Fibroblast of skin of right quadriceps (primary cell): ENCODE results near the gene KCTD19.

Experiments
- DNase-seq: peaks from one replicate; pipeline ENCODE4 v3.0.0-alpha.2; 2013

The KCTD19 gene

GRCh38 chr16:67282447-67282805 is 44.1 kb downstream of the KCTD19 start:
- no peak for DNase-seq

- no peak for DNase-seq
These were observed 44.8 kb downstream of the KCTD19 start for GRCh38 chr16:67281536-67282446.

- DNase-seq, result no peak
These were observed 46.2 kb downstream of the KCTD19 start for GRCh38 chr16:67280090-67281015.

- DNase-seq, result peak; percentile 78
These were observed 47.0 kb downstream of the KCTD19 start, which contains the start of gene PLEKHG4 for GRCh38 chr16:67279296-67280089. TSS of gene PLEKHG4 (plus strand) at chr16:67279532. CDS start at chr16:67280045, 513 bp downstream.

GRCh38 chr16:67278773-67279295 is 47.7 kb downstream of the KCTD19 start:
- DNase-seq, result peak; percentile 28

GRCh38 chr16:67277999-67278772 is 48.4 kb downstream of the KCTD19 start:
- DNase-seq, result peak; percentile 88

- DNase-seq, result peak; percentile 99
These were observed 49.1 kb downstream of the KCTD19 start for GRCh38 chr16:67277294-67277998.

- DNase-seq, result no peak
These were observed 51.2 kb downstream of the KCTD19 start for GRCh38 chr16:67275321-67275720.

- DNase-seq, result no peak
These were observed 55.1 kb downstream of the KCTD19 start for GRCh38 chr16:67271446-67271845.

- DNase-seq, result no peak
These were observed 55.6 kb downstream of the KCTD19 start for GRCh38 chr16:67270931-67271338.

- peak; percentile 72 for DNase-seq
These were observed 56.8 kb downstream of the KCTD19 start for GRCh38 chr16:67269766-67270165.

GRCh38 chr16:67268136-67268579 is 58.4 kb downstream of the KCTD19 start:
- peak; percentile 80 for DNase-seq

- DNase-seq, result no peak
These were observed 60.7 kb downstream of the KCTD19 start for GRCh38 chr16:67265834-67266233.

- no peak for DNase-seq
These were observed 61.7 kb downstream of the KCTD19 start for GRCh38 chr16:67264866-67265265.

GRCh38 chr16:67264277-67264676 is 62.3 kb downstream of the KCTD19 start:
- DNase-seq, result no peak

GRCh38 chr16:67263201-67263600 is 63.3 kb downstream of the KCTD19 start:
- DNase-seq, result no peak

GRCh38 chr16:67260426-67261063 is 66.0 kb downstream of the KCTD19 start:
- DNase-seq, result peak; percentile 68

GRCh38 chr16:67259705-67260104 is 66.8 kb downstream of the KCTD19 start:
- no peak for DNase-seq

GRCh38 chr16:67258161-67258835 is 68.2 kb downstream of the KCTD19 start:
- no peak for DNase-seq
